ENCODE results near the gene RNF13. TPM values are rescaled to one million over a fixed set of nuclear protein-coding genes. Genes with fewer than 3 reads are reported as not detected.

The RNF13 gene
- total RNA-seq, 3 donors from 2014 or later: 95.0 to 142 (median 114) TPM

GRCh38 chr3:149790268-149790667, 22.7 kb upstream of the RNF13 start:
- Histone ChIP-seq H3K27me3 (no peaks in the 10 kb centered on the region), H3K9me3 (no peaks in the 10 kb centered on the region), H3K27ac (no peak overlapping the region), H3K36me3 (no peaks in the 10 kb centered on the region), H3K4me3 (no peak overlapping the region), H3K4me1 (no peaks in the 10 kb centered on the region)
- DNase-seq (ENCODE audit: low spot score in 2 of 2): no peak
- no peak for TF ChIP-seq POLR2AphosphoS5 (IDR thresholded peaks at IDR 0.05)
- no peak for TF ChIP-seq POLR2A (IDR thresholded peaks at IDR 0.05)
- TF ChIP-seq, protein P1, sequence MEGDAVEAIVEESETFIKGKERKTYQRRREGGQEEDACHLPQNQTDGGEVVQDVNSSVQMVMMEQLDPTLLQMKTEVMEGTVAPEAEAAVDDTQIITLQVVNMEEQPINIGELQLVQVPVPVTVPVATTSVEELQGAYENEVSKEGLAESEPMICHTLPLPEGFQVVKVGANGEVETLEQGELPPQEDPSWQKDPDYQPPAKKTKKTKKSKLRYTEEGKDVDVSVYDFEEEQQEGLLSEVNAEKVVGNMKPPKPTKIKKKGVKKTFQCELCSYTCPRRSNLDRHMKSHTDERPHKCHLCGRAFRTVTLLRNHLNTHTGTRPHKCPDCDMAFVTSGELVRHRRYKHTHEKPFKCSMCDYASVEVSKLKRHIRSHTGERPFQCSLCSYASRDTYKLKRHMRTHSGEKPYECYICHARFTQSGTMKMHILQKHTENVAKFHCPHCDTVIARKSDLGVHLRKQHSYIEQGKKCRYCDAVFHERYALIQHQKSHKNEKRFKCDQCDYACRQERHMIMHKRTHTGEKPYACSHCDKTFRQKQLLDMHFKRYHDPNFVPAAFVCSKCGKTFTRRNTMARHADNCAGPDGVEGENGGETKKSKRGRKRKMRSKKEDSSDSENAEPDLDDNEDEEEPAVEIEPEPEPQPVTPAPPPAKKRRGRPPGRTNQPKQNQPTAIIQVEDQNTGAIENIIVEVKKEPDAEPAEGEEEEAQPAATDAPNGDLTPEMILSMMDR (IDR thresholded peaks at IDR 0.05): no peak
- intact Hi-C loops (cut with DNase I; ENCODE audit: low total_unique reads): no loop called here

- TF ChIP-seq POLR2AphosphoS5 (IDR thresholded peaks at IDR 0.05) (no peak), POLR2A (IDR thresholded peaks at IDR 0.05) (no peak)
- TF ChIP-seq, protein P1 (IDR thresholded peaks at IDR 0.05): no peak
- H3K27ac ChIP-seq: no peak overlapping the region
- DNase-seq (ENCODE audit: low spot score in 2 of 2): no peak
- no peaks in the 10 kb centered on the region for H3K36me3 ChIP-seq
- no peaks in the 10 kb centered on the region for H3K9me3 ChIP-seq
- no peaks in the 10 kb centered on the region for H3K4me1 ChIP-seq
- intact Hi-C loops (cut with DNase I; ENCODE audit: low total_unique reads): no loop called here
- H3K4me3 ChIP-seq: no peak overlapping the region
- no peaks in the 10 kb centered on the region for H3K27me3 ChIP-seq
These were observed 22.3 kb upstream of the RNF13 start for GRCh38 chr3:149790698-149791097.

DNA sequence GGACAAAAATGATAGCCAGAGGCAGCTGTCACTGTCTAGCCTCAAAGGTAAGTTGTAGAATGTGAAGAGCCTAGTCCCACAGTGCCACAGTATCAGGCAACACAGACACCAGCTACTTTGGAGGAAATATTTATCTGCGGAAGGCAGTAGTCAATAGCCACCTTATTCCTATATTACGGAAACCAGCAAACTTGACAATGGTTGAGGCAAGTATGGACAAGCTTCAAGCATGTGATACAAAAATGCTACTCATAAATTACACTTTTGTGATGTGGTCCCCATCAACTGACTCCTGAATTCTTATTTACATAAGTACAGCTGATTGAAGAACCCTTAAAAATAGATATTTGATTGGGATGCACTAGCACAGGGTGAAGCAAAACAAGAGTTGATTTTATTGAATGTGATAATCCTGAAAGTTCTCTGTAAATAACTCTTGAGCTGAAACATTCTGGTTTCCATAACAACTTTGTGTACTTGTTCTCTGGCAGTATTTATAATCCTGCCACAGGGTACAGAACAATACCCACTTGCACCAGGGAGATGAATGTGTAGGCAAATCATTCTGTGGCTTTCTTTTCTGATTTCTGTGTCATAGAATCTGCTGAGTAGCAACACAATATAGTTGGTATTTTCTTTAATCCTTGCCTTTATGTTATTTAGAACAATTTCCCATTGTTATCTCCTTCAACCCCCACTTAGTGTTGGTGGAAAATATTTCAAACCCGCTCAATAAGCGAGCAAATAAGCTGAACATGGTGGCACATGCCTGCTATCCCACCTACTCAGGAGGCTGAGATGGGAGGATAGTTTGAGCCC, 20.4 kb upstream of the RNF13 start, which contains the start of gene ANKUB1:
Gene ANKUB1 (minus strand): TSS at position 103 of the 819 bp plus-strand sequence. CDS start 188 bp downstream, outside the sequence.
- no peaks in the 10 kb centered on the region for H3K36me3 ChIP-seq
- no peaks in the 10 kb centered on the region for H3K27me3 ChIP-seq
- H3K27ac ChIP-seq: no peak within 1 kb of the TSS
- no peaks in the 10 kb centered on the region for H3K4me1 ChIP-seq
- intact Hi-C loops (cut with DNase I; ENCODE audit: low total_unique reads): no loop called here
- TF ChIP-seq POLR2AphosphoS5 (IDR thresholded peaks at IDR 0.05) (no peak), POLR2A (IDR thresholded peaks at IDR 0.05) (no peak)
- TF ChIP-seq, protein P1 (IDR thresholded peaks at IDR 0.05): no peak
- no peaks in the 10 kb centered on the region for H3K9me3 ChIP-seq
- no peak for DNase-seq (ENCODE audit: low spot score in 2 of 2)
- H3K4me3 ChIP-seq: no peak within 1 kb of the TSS

DNA sequence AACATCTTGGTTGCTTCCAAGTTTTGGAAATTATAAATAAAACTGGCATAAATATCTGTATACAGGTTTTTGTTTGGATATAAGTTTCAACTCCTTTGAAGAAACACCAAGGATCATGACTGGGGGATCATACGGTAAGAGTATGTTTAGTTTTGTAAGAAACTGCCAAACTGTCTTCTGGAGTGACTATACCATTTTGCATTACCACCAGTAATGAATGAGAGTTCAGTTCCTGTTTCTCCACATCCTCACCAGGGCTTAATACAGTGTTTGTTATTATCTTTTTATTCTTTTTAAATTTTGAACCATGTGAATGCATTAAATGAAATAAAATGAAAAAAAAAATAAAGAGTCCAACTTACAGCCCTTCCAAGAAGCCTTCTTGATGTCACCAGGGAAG, 17.0 kb upstream of the RNF13 start:
- no peaks in the 10 kb centered on the region for H3K27me3 ChIP-seq
- intact Hi-C loops (cut with DNase I; ENCODE audit: low total_unique reads): no loop called here
- DNase-seq (ENCODE audit: low spot score in 2 of 2): no peak
- H3K4me1 ChIP-seq: no peaks in the 10 kb centered on the region
- no peak overlapping the region for H3K27ac ChIP-seq
- no peaks in the 10 kb centered on the region for H3K9me3 ChIP-seq
- H3K4me3 ChIP-seq: no peak overlapping the region
- H3K36me3 ChIP-seq: no peaks in the 10 kb centered on the region
- TF ChIP-seq POLR2A (IDR thresholded peaks at IDR 0.05): no peak
- TF ChIP-seq, protein P1 (IDR thresholded peaks at IDR 0.05): no peak
- TF ChIP-seq POLR2AphosphoS5 (IDR thresholded peaks at IDR 0.05): no peak

DNA sequence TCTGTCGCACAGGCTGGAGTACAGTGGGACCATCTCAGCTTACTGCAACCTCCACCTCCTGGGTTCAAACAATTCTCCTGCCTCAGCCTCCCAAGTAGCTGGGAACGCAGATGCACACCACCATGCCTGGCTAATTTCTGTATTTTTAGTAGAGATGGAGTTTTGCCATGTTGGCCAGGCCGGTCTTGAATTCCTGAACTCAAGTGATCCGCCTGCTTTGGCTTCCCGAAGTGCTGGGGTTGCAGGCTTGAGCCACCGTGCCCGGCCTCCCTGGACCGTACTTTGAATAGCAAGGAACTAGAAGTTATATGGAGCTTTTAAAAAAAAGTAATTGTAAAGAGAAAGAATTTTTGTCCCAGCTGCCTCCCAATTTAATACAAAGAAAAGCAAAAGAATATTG, 12.3 kb upstream of the RNF13 start:
- no peak for DNase-seq (ENCODE audit: low spot score in 2 of 2)
- H3K4me1 ChIP-seq: no peaks in the 10 kb centered on the region
- TF ChIP-seq POLR2A (IDR thresholded peaks at IDR 0.05): no peak
- no peak for TF ChIP-seq POLR2AphosphoS5 (IDR thresholded peaks at IDR 0.05)
- TF ChIP-seq, protein P1 (IDR thresholded peaks at IDR 0.05): no peak
- intact Hi-C loops (cut with DNase I; ENCODE audit: low total_unique reads): no loop called here
- no peak overlapping the region for H3K27ac ChIP-seq
- no peaks in the 10 kb centered on the region for H3K9me3 ChIP-seq
- H3K4me3 ChIP-seq: no peak overlapping the region
- H3K27me3 ChIP-seq: no peaks in the 10 kb centered on the region
- H3K36me3 ChIP-seq: no peaks in the 10 kb centered on the region

All from breast epithelium (tissue), 4 donors.